ENCODE data around the gene ADORA3.

GRCh38 chr1:111468717-111469100 lies 34.7 kb downstream of the ADORA3 start:
- TF ChIP-seq, protein P1, sequence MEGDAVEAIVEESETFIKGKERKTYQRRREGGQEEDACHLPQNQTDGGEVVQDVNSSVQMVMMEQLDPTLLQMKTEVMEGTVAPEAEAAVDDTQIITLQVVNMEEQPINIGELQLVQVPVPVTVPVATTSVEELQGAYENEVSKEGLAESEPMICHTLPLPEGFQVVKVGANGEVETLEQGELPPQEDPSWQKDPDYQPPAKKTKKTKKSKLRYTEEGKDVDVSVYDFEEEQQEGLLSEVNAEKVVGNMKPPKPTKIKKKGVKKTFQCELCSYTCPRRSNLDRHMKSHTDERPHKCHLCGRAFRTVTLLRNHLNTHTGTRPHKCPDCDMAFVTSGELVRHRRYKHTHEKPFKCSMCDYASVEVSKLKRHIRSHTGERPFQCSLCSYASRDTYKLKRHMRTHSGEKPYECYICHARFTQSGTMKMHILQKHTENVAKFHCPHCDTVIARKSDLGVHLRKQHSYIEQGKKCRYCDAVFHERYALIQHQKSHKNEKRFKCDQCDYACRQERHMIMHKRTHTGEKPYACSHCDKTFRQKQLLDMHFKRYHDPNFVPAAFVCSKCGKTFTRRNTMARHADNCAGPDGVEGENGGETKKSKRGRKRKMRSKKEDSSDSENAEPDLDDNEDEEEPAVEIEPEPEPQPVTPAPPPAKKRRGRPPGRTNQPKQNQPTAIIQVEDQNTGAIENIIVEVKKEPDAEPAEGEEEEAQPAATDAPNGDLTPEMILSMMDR (IDR thresholded peaks at IDR 0.05), result no peak
- no peak for TF ChIP-seq POLR2A (IDR thresholded peaks at IDR 0.05)
